Chondrocyte (in vitro differentiated cells): Measurements from ENCODE around the gene LMCD1. TPM values are rescaled to one million over a fixed set of nuclear protein-coding genes. Genes with fewer than 3 reads are reported as not detected.

Experiments
- DNase-seq: peaks from one replicate; pipeline ENCODE4 v3.0.0; 2021; ENCODE audit warnings: mixed read lengths, low spot score
- H3K27ac Mint-ChIP-seq: one replicate; pipeline ENCODE4 v1.8.0; 2021; ENCODE audit warnings: mild to moderate bottlenecking, moderate library complexity, mixed read lengths; ENCODE audit not compliant: unreplicated experiment
- H3K27me3 Mint-ChIP-seq: 2 replicates; pipeline ENCODE4 v1.8.0; 2021; ENCODE audit warnings: low read depth, mixed read lengths
- H3K36me3 Mint-ChIP-seq: 2 replicates; pipeline ENCODE4 v1.8.0; 2021; ENCODE audit warnings: low read depth, mixed read lengths
- H3K4me1 Mint-ChIP-seq: 2 replicates; pipeline ENCODE4 v1.8.0; 2021; ENCODE audit warnings: low read depth, mild to moderate bottlenecking, mixed read lengths
- H3K4me3 Mint-ChIP-seq: one replicate; pipeline ENCODE4 v1.8.0; 2021; ENCODE audit warnings: mild to moderate bottlenecking, moderate library complexity, mixed read lengths; ENCODE audit not compliant: unreplicated experiment
- H3K9me3 Mint-ChIP-seq: 2 replicates; pipeline ENCODE4 v1.8.0; 2021; ENCODE audit warnings: low read depth, mixed read lengths
- CTCF ChIP-seq: fragments of 200-600 bp; sonication (generic); IDR thresholded peaks from 2 replicates; pipeline ENCODE4 v1.5.0; 2021; ENCODE audit warnings: antibody characterized with exemption, mild to moderate bottlenecking, moderate library complexity
- total RNA-seq: library from RNA; stranded (reverse); gene quantifications from 3 replicates; pipeline ENCODE4 v1.2.1, GENCODE V29; 2021

LMCD1 gene
- total RNA-seq, 1 donor from 2014 or later, result 263 TPM

GRCh38 chr3:8464668-8465067 is 37.0 kb upstream of the LMCD1 start:
- Mint-ChIP-seq H3K27me3 (no peaks in the 10 kb centered on the region), H3K27ac (no peak overlapping the region), H3K4me3 (no peak overlapping the region), H3K4me1 (peaks cover 62% of the 10 kb centered on the region), H3K36me3 (no peaks in the 10 kb centered on the region), H3K9me3 (peaks cover 9% of the 10 kb centered on the region)
- no peak for TF ChIP-seq CTCF
- DNase-seq, result no peak

GRCh38 chr3:8466526-8466925 is 35.1 kb upstream of the LMCD1 start:
- Mint-ChIP-seq H3K9me3 (peaks cover 5% of the 10 kb centered on the region), H3K27ac (no peak overlapping the region)

GRCh38 chr3:8470801-8471200 is 30.8 kb upstream of the LMCD1 start:
- TF ChIP-seq CTCF, result no peak
- no peaks in the 10 kb centered on the region for H3K36me3 Mint-ChIP-seq
- no peak overlapping the region for H3K27ac Mint-ChIP-seq
- H3K9me3 Mint-ChIP-seq, result no peaks in the 10 kb centered on the region
- H3K4me3 Mint-ChIP-seq, result no peak overlapping the region
- peaks cover 31% of the 10 kb centered on the region for H3K4me1 Mint-ChIP-seq
- H3K27me3 Mint-ChIP-seq, result no peaks in the 10 kb centered on the region
- no peak for DNase-seq

More at GRCh38 chr3:8466526-8466925, 35.1 kb upstream of the LMCD1 start:
- no peak for DNase-seq
- H3K27me3 Mint-ChIP-seq, result no peaks in the 10 kb centered on the region
- peaks cover 54% of the 10 kb centered on the region for H3K4me1 Mint-ChIP-seq
- TF ChIP-seq CTCF, result no peak
- no peaks in the 10 kb centered on the region for H3K36me3 Mint-ChIP-seq
- H3K4me3 Mint-ChIP-seq, result no peak overlapping the region

GRCh38 chr3:8472549-8472948 is 29.1 kb upstream of the LMCD1 start:
- H3K27me3 Mint-ChIP-seq, result no peaks in the 10 kb centered on the region
- H3K36me3 Mint-ChIP-seq, result no peaks in the 10 kb centered on the region
- H3K27ac Mint-ChIP-seq, result peak overlapping the region; percentile 36
- H3K9me3 Mint-ChIP-seq, result no peaks in the 10 kb centered on the region
- peaks cover 26% of the 10 kb centered on the region for H3K4me1 Mint-ChIP-seq
- DNase-seq, result no peak
- H3K4me3 Mint-ChIP-seq, result no peak overlapping the region
- no peak for TF ChIP-seq CTCF

- no peaks in the 10 kb centered on the region for H3K27me3 Mint-ChIP-seq
- DNase-seq, result no peak
- peaks cover 22% of the 10 kb centered on the region for H3K4me1 Mint-ChIP-seq
- H3K36me3 Mint-ChIP-seq, result no peaks in the 10 kb centered on the region
- no peak overlapping the region for H3K4me3 Mint-ChIP-seq
- no peak for TF ChIP-seq CTCF
- no peak overlapping the region for H3K27ac Mint-ChIP-seq
- H3K9me3 Mint-ChIP-seq, result no peaks in the 10 kb centered on the region
These were observed 28.6 kb upstream of the LMCD1 start for GRCh38 chr3:8473029-8473428.
